Panc1 (cell line): ENCODE data around the gene RRAGA. TPM values are rescaled to one million over a fixed set of nuclear protein-coding genes. Genes with fewer than 3 reads are reported as not detected.

ENCODE experiments used
- ATAC-seq: fragments of 200-7000 bp; cut with Tn5 transposase; 2 replicates; pipeline ENCODE4 v1.9.1; 2020; ENCODE audit warnings: mild to moderate bottlenecking, moderate library complexity
- BruUV-seq: library from RNA; stranded (reverse); fragments of 400-500 nt; replicated peaks from 2 replicates; lab custom pipeline; 2021; lab: Mats Ljungman, UMichigan
- CTCF ChIA-PET: fragments of 300-600 bp; sonication (Branson Sonifier 250); formaldehyde crosslinking; loops from one replicate; lab custom pipeline; 2022; ENCODE audit warnings: antibody characterized with exemption; lab: Charles Lee
- POLR2A ChIA-PET: fragments of 300-600 bp; sonication (Branson Sonifier 250); formaldehyde crosslinking; loops from one replicate; lab custom pipeline; 2022; ENCODE audit warnings: antibody characterized with exemption; lab: Charles Lee
- DNase-seq: peaks from one replicate; pipeline ENCODE4 v3.0.0-alpha.2; 2010; ENCODE audit warnings: low read depth, low spot score
- H3K27ac ChIP-seq: 2 replicates; pipeline ENCODE4 v1.5.1; 2011; ENCODE audit warnings: mild to moderate bottlenecking, low read length, inconsistent platforms
- H3K27me3 ChIP-seq: fragments of 200-500 bp; sonication (Bioruptor generic); 2 replicates; pipeline ENCODE4 v1.6.0; 2014; ENCODE audit warnings: low read length, inconsistent platforms; ENCODE audit not compliant: control insufficient read depth, insufficient read depth
- H3K36me3 ChIP-seq: fragments of 200-500 bp; sonication (Bioruptor generic); 2 replicates; pipeline ENCODE4 v1.5.1; 2014; ENCODE audit warnings: inconsistent platforms, mild to moderate bottlenecking, low read length, moderate library complexity; ENCODE audit not compliant: control insufficient read depth, insufficient read depth
- H3K4me1 ChIP-seq: 2 replicates; pipeline ENCODE4 v1.5.1; 2011; ENCODE audit warnings: inconsistent platforms, mild to moderate bottlenecking, low read length, moderate library complexity; ENCODE audit not compliant: control insufficient read depth, insufficient read depth
- H3K4me3 ChIP-seq, 2 experiments: 2 replicates each; pipeline ENCODE4 v1.5.1; 2011 to 2012; ENCODE audit warnings: low read depth in 2 of 2, low read length in 2 of 2, mild to moderate bottlenecking in 2 of 2, inconsistent platforms in 1 of 2, moderate library complexity in 1 of 2
- H3K9me3 ChIP-seq: fragments of 200-500 bp; sonication (Bioruptor generic); 2 replicates; pipeline ENCODE4 v1.5.1; 2014; ENCODE audit warnings: low read depth, mild to moderate bottlenecking, inconsistent platforms, low read length, moderate library complexity; ENCODE audit not compliant: control insufficient read depth, insufficient read depth
- CTCF ChIP-seq: fragments of 450-650 bp; IDR thresholded peaks from 2 replicates; pipeline ENCODE4 v1.5.1; 2017; ENCODE audit warnings: mild to moderate bottlenecking
- POLR2AphosphoS5 ChIP-seq: IDR thresholded peaks from 2 replicates; pipeline ENCODE4 v1.6.1; 2012; ENCODE audit warnings: mild to moderate bottlenecking, low read depth, low read length, moderate library complexity
- REST ChIP-seq, 2 experiments: IDR thresholded peaks; 2 replicates each; pipeline ENCODE4 v1.6.1; 2011 to 2012; ENCODE audit warnings: low read depth in 2 of 2, control low read depth in 1 of 2, low read length in 1 of 2, mild to moderate bottlenecking in 1 of 2, moderate library complexity in 1 of 2; ENCODE audit not compliant: insufficient read depth in 1 of 2
- SIN3A ChIP-seq: IDR thresholded peaks from 2 replicates; pipeline ENCODE4 v1.6.1; 2012; ENCODE audit warnings: low read depth, mild to moderate bottlenecking, low read length, moderate library complexity, borderline replicate concordance; ENCODE audit not compliant: insufficient read depth
- TCF7L2 ChIP-seq: IDR thresholded peaks from 2 replicates; pipeline ENCODE4 v1.6.1; 2011; ENCODE audit warnings: mild to moderate bottlenecking, low read depth, low read length, inconsistent platforms
- in situ Hi-C: cut with HindIII; loops from 2 replicates; pipeline ENCODE4 v1.10.0; 2016; ENCODE audit warnings: low sequenced_read_pairs, low pct_unique_long_range_greater_than_20kb
- intact Hi-C: fragments of 100-400 bp; cut with micrococcal nuclease; formaldehyde crosslinking; loops from one replicate; pipeline ENCODE4 v1.10.0; 2022; ENCODE audit not compliant: unreplicated experiment
- total RNA-seq: library from RNA; stranded (reverse); gene quantifications from one replicate; pipeline ENCODE4 v1.2.1, GENCODE V29; 2021; ENCODE audit not compliant: unreplicated experiment

Gene RRAGA
- total RNA-seq, 1 experiment from 2014 or later: 23.5 TPM

GRCh38 chr9:19057033-19057432 is 7.8 kb downstream of the RRAGA start:
- Histone ChIP-seq H3K27ac (no peak overlapping the region), H3K9me3 (no peaks in the 10 kb centered on the region), H3K36me3 (no peaks in the 10 kb centered on the region), H3K27me3 (no peaks in the 10 kb centered on the region), H3K4me3 (no peak overlapping the region), H3K4me1 (no peaks in the 10 kb centered on the region)
- in situ Hi-C loops (no loop called here), intact Hi-C loops (no loop called here)
- POLR2A ChIA-PET: no interaction called here
- no TSS peak for BruUV-seq
- DNase-seq (no peak), ATAC-seq (no peak)
- CTCF ChIA-PET: no interaction called here
- no peak for TF ChIP-seq POLR2AphosphoS5
- no peak for TF ChIP-seq TCF7L2
- TF ChIP-seq REST (IDR thresholded peaks at IDR 0.05; ENCODE audit: insufficient read depth in 1 of 2, low read depth in 2 of 2, low read length in 1 of 2): no peak
- TF ChIP-seq CTCF: no peak
- TF ChIP-seq SIN3A: no peak

DNA sequence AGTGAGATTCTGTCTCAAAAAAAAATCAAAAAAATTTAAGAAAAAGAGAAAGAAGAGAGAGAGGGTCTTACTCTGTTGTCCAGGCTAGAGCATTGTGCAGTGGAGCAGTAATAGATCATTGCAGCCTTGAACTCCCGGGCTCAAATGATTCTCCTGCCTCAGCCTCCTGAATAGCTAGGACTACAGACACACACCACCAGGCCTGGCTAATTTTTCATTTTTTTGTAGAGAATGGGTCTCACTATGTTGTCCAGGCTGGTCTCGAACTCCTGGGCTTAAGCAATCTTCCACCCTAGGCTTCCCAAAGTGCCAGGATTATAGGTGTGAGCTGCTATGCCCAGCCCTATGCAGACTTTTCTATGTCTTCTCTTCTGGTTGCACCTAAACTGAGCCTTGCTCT is 25.0 kb downstream of the RRAGA start:
- Histone ChIP-seq H3K36me3 (no peaks in the 10 kb centered on the region; the same call in 1 of the 2 replicates), H3K27ac (no peak overlapping the region), H3K4me3 (no peak overlapping the region), H3K4me1 (no peaks in the 10 kb centered on the region), H3K27me3 (no peaks in the 10 kb centered on the region), H3K9me3 (no peaks in the 10 kb centered on the region)
- no peak for ATAC-seq
- TF ChIP-seq REST (IDR thresholded peaks at IDR 0.05; ENCODE audit: insufficient read depth in 1 of 2, low read depth in 2 of 2, low read length in 1 of 2) (no peak), SIN3A (no peak), TCF7L2 (no peak), CTCF (no peak), POLR2AphosphoS5 (no peak)
- ChIA-PET POLR2A (no interaction called here), CTCF (no interaction called here)
- DNase-seq: no peak
- intact Hi-C loops (no loop called here), in situ Hi-C loops (no loop called here)
- no TSS peak for BruUV-seq
